ENCODE results near the gene ZBTB7C.

DNA sequence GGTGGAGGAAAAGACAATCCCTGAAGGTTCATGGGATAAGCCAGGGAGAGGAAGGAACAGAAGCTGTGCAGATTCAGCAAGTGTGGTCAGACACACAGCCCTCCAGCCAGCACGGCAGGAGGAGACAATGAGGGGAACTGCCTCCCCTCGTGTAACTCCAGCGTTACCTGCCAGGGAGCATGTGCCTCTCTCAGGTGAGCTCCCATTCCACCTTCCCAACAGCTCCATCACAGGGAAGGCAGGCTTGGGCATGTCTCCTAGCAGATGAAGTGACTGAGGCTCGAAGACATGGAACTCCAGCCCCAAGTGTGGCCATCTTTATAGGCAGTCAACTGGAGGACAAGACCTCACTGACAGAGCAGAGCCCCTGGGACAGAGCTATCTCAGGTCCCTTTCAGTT lies 47.4 kb downstream of the ZBTB7C start:
- TF ChIP-seq POLR2A (IDR thresholded peaks at IDR 0.05; ENCODE audit: low read depth, low read length) (no peak), POLR2AphosphoS5 (IDR thresholded peaks at IDR 0.05; ENCODE audit: low read depth, low read length) (no peak), SPI1 (IDR thresholded peaks at IDR 0.05; ENCODE audit: low read depth, low read length) (no peak), POU2F2 (IDR thresholded peaks at IDR 0.05; ENCODE audit: low read depth, low read length) (no peak), TAF1 (IDR thresholded peaks at IDR 0.05; ENCODE audit: low read depth, low read length) (no peak), PAX5 (IDR thresholded peaks at IDR 0.05; ENCODE audit: insufficient read depth, low read length, severe bottlenecking) (no peak)

Data from GM12891 (cell line).